ENCODE measurements around the gene INTS6.

INTS6 gene

DNA sequence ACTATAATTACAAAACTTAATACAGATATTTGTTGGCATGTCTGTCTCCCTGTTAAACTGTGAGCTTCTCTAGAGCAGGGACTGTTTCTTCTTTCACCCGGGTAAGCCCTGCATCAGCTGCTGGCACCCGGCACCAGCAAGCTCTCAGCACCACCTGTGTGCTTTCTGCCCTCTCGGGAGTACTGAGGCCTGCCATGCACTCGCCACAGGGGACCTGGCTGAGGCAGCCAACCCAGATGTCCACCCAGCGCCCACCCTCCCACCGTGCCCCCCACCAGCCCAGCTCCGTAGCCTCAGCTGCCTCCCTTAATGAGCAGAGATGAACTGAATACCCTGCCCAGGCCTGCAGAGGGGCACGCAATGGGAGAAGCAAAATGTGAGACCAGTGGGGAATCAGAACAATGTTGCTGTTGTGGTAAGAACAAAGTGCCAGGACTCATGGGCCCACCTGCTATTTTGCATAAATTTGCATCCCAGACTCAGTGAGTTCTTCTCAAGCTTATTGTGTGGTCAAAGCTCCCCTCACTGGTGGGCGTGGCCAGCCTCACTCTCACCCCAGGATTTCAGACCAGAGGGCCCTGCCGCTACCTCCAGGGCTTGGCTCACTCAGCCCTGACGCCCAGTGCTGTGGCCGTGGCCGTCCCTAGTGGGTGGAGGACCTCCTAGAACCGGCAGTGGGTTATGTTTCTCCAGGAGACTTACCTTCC lies 128.0 kb downstream of the INTS6 start:
- in situ Hi-C loops (cut with MboI; ENCODE audit: low sequenced_read_pairs) = no loop called here

DNA sequence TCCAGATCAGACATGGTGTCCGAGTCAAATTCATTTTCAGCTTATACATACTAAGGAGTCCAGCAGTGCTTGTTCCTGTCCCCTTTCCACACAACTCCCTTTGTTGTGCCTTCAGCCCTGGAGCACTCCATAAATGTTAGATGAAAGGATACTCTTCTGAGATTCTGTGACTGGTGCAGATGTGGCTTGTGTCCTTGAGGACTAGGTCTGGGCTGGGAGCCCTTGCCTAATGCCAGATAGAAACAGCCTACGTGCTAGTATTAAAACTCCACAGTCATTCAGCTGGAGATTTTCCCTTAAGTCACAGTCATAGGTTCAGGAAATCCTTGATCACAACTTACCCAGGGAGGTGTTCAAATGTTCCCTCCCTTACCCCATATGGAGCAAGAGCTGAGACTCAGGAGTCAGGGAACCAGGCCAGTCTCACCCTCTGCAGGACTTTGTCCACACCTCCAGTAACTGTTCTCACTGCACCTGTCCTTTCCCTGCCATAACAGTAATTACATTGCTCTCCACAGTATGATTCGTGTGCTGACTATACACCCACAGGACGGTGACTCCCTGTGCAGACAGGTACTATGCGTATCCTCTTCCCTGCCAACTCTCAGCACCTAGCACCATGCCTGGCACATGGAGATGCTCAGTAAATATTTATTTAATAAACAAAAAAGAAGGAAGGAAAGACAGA lies 128.9 kb downstream of the INTS6 start:
- in situ Hi-C loops (cut with MboI; ENCODE audit: low sequenced_read_pairs) = no loop called here

DNA sequence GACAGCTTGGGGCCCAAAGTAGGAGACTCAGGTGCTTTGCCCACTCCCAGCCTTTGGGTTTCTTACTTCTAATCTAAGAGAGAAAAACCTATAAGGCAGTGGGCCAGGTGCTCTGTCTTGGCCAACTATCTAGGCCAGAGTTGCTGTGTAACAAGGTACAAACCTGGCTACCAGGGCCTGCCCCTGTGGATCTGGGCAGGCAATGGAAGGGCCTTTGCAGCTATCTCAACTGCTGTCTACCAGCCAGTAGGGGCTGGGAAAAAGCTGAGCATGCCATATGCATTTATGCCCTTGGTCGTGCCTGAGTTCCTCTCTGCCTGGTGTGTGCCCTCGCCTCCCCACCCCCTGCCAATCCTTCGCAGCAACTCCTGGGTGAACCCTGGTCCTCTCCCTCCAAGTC lies 130.0 kb downstream of the INTS6 start:
- in situ Hi-C loops (cut with MboI; ENCODE audit: low sequenced_read_pairs) = no loop called here

GRCh38 chr13:51321836-51322235 lies 131.0 kb downstream of the INTS6 start:
- in situ Hi-C loops (cut with MboI; ENCODE audit: low sequenced_read_pairs) = no loop called here

DNA sequence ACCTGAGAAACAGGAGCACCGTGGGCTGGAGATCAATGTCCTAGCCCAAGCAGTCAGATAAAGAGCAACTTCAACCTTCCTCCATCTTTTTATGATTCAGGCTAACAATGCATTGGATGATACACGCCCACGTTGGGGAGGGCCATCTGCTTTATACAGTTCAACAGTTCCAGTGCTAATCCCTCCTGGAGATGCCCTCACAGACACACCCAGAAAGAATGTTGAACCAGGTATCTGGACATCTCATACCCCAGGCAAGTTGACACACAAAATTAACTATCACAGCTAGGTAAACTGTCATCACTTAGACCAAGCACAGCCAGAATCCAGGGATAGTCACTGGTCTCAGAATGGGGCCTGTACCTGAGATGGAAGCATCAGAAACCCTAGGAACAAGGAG lies 134.0 kb downstream of the INTS6 start:
- in situ Hi-C loops (cut with MboI; ENCODE audit: low sequenced_read_pairs) = no loop called here

- in situ Hi-C loops (cut with MboI; ENCODE audit: low sequenced_read_pairs) = no loop called here
Observed at GRCh38 chr13:51318015-51318414, 134.8 kb downstream of the INTS6 start.

DNA sequence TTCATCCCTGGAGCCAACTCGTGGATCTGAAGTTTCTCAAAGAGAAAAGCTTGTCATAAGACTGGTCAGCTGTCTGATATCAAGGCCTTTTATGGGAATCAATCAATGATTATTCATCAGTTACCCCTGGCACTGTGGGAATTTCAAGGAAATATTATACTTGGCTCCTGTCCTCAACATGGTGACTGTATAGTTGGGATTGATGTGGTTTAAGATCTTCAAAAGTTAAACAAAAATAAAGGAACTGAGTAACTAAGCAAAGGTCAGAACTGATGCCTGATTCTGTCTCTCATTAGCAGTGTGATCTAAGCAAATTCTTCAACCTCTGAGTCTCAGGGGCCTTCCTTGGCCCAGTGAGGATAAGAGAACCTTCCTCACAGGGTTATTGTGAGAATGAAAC lies 135.6 kb downstream of the INTS6 start:
- in situ Hi-C loops (cut with MboI; ENCODE audit: low sequenced_read_pairs) = no loop called here

- in situ Hi-C loops (cut with MboI; ENCODE audit: low sequenced_read_pairs) = no loop called here
Observed at GRCh38 chr13:51313619-51314018, 139.2 kb downstream of the INTS6 start.

GRCh38 chr13:51311957-51312520 lies 140.8 kb downstream of the INTS6 start:
- in situ Hi-C loops (cut with MboI; ENCODE audit: low sequenced_read_pairs) = no loop called here
